GM21528 (cell line): ENCODE measurements around the gene C21orf91.

Experiments used
- ATAC-seq: cut with Tn5 transposase; IDR thresholded peaks from one replicate; pipeline ENCODE4 v1.9.1; 2021; ENCODE audit warnings: mild to moderate bottlenecking, moderate library complexity; ENCODE audit not compliant: unreplicated experiment, low FRiP score

The C21orf91 gene

DNA sequence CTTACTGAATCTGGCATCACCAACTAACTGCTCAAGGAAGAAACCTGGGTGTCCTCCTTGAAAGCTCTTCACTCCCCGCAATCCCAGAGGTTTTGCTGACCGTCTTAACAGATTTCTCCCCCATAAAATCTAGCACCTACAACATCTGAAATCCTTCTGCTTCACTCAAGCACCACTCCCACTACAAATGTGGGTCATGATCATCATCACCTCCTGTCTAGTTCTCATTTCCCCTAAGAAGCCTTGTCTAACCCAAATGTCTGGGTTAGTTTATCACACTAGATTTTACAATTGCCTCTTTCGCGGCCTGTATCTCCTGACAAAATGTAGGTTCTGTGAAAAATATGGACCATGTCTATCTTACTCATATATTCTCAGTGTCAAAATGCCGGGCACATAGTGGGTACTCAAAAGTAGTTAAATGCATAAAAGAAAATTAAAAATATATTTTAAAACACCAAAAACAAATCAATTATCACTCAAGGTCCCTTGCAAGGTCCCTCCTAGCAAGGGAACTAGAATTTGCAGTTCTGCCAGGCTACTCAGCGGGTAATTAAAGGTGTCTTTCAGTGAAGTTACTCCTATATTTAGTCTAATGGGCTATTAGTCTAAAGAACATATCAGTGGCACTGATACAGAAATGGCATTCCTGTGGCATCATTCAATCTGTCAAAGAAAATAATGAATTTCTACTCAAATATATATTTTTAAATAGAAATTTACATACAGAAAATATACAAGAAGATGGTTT, 19.6 kb downstream of the C21orf91 start:
- ATAC-seq: no peak

GRCh38 chr21:17798796-17799195, 20.4 kb downstream of the C21orf91 start:
- ATAC-seq: no peak

GRCh38 chr21:17797967-17798366, 21.2 kb downstream of the C21orf91 start:
- no peak for ATAC-seq

- no peak for ATAC-seq
These were observed 22.7 kb downstream of the C21orf91 start for GRCh38 chr21:17796503-17796902.

- no peak for ATAC-seq
These were observed 23.1 kb downstream of the C21orf91 start for GRCh38 chr21:17796037-17796403.

DNA sequence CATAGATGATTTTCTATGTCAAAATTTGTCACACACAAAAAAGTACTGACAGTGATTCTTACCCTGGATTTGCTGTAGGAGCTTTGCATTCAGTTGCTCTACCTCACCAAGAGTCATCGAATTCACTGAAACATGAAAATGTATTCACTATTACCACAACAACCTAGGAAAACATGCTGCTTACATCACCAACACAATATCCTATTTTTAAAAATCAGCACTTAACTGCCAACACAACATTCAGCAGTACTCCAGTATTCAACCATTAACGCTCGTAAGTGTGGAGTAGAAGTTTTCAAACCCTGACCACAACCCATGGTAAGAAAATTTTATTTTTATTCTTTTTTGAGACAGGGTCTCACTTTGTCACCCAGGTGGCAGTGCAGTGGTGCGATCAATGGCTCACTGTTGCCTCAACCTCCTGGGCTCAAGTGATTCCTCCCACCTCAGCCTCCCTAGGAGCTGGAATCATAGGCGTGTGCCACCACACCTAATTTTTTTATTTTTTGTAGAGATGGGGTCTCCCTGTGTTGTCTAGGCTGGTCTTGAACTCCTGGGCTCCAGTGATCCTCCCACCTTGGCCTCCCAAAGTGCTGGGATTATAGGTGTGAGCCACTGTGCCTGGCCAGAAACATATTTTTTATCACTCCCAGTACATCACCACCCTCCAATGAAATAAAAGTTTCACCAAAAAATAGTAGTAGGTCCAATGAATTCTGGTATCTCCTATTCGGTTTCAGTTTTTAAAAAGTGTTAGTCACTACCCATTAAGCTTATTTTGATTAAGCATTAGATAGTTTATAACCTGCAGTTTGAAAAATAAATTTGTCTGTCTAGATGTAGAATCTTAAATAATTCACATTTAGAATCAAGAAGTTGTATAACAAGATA, 23.8 kb downstream of the C21orf91 start:
- ATAC-seq: no peak

- no peak for ATAC-seq
These were observed 24.5 kb downstream of the C21orf91 start for GRCh38 chr21:17794518-17795145.

- peak; percentile 59 for ATAC-seq
These were observed 25.7 kb downstream of the C21orf91 start for GRCh38 chr21:17793246-17794123.

DNA sequence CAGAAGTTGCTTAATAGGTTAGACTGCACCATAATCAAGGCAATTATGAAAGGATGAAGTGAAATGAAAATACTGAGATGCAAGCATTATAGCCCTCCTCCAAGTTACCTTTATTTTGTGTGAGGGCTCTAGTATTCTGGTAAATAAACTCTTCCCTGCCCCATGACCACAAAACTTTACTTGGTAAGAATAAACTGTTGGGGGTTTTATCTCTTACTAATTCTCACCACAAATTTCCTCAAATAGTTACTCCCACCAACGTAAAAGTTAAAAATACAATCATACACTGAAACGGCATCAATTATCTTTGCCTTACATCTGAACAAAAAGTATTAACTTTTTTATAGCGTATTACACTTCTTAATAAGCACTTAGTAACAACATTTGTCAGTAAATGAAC, 29.5 kb downstream of the C21orf91 start:
- ATAC-seq: no peak

- ATAC-seq: no peak
These were observed 30.1 kb downstream of the C21orf91 start for GRCh38 chr21:17789069-17789468.

DNA sequence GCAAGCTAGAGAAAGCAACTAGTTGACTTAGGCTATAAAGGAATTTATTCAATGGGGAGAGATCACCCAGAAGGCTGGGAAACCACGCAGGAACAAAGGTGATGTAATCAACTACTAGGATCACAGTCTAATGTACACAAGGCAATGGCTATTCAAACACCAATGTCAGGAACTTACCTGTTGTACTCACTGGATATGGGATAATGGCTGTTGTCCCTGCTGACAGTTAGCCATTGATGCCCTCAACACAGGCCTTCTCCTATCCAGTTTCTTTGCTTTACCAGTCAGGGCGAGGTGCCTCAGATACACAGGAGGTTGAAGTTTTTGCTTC, 32.3 kb downstream of the C21orf91 start:
- ATAC-seq: no peak

DNA sequence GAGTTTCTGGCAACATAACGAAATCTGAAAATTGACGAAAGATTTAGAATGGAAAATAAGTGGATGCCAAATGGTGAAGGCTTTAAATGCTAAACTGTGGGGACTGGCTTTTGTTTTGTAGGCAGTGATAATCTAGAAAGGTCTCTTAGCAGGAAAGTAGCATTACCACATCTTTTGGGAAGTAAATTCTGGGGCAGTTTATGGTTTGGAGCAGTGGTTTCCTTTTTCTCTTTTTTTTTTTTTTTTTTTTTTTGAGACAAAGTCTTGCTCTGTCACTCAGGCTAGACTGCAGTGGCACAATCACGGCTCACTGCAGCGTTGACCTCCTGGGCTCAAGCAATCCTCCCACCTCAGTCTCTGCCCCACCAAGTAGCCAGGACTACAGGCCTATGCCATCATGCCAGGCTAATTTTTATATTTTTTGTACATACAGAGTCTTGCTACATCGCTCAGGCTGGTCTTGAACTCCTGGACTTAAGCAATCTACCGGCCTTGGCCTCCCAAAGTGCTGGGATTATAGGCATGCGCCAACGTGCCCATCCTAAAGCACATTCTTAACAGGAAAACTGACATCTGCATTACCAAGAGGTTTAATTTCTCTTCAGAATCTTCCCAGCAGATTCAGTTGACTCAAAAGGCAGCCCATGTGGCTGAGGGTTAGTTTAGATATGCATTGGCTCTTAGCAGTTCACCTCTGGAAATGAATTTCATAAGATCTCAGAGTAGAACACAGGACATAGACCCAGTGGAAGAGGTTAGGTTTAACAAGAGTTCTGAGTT, 32.9 kb downstream of the C21orf91 start:
- no peak for ATAC-seq

DNA sequence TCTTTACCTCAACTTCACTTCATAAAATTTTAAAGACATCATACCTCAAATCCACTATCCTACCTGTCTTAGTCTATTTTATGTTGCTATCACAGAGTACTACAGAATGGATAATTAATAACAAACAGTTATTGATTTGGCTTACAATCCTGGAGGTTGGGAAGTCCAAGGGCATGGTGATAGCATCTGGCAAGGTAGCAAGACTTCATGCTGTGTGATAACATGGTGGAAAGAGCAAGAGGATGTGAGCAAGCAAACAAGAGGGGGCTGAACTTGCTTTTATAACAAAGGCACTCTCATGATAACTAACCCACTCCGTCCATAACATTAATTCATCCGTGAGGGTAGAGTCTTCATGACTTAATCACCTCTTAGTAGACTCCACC, 33.8 kb downstream of the C21orf91 start:
- ATAC-seq: no peak

GRCh38 chr21:17784604-17785402, 34.4 kb downstream of the C21orf91 start:
- ATAC-seq: peak; percentile 53

DNA sequence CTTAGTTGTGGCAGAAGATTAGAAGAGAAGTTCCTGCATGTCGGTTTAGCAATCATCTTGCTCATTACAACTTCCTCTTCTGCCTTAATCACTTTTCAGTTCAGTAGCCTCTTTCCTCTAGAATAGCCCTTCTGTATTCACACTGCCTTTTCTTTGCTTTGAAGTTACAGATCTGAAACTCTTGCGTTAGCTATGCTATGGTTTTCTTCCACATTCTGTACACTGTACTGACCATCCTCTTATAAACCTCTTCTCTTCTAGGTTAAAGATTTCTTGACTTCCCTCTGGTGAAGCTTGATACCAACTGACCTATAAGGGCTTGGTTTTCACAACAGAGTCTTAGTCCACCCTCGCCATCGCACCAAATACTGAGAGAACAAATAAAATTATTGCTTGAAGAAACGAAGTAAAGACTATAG, 35.0 kb downstream of the C21orf91 start:
- ATAC-seq: peak; percentile 52

DNA sequence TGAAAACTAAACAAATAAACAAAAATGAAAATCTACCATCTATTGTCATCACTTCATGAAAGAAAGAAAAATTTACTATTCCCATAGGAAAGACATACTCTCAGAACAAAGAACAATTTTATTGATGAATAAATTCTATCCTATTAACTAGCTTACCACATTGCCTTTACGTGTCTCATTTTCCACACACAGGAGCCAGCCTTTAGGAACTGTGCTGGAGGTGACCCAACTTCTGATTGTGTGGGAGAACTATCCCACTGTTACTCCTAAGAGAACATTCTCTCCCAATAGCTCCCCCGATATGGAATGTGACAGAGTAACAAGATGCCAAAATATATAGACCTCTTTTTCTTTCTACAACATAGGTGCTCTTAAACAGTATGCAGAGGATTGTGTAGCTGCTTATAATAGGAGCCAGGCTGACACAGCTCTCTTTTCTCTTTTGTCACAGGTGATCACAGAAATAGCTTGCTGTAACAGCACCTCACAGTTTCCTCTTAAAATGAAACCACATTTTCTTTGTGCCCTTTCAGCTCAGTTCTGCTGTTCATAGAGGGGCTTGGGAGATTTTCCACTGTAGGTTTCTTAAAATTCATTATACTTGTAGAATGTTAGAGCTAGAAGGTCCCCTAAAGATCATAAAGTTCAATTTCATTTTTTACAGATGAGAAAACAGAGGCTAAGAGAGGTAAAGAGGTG, 35.5 kb downstream of the C21orf91 start:
- peak; percentile 38 for ATAC-seq

DNA sequence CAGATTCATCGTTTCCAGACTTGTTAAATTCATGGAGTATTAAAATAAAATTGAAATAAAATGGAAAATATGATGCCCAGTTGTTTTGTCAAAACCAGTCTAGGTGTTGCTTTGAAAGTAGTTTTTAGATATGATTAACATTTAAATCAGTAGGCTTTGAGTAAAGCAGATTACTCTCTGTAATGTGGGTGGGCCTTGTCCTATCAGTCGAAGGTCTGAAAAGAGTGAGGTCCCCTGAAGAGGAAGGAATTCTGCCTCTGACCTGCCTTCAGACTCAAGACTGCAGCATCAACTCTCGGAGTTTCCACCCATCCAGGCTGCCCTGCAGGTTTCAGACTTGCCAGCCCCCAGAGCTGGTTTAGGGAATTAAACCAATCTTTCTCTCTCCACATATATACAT, 36.2 kb downstream of the C21orf91 start:
- no peak for ATAC-seq

GRCh38 chr21:17782051-17782450, 37.1 kb downstream of the C21orf91 start:
- no peak for ATAC-seq
